ENCODE measurements around the gene ITPRIP.

The ITPRIP gene

DNA sequence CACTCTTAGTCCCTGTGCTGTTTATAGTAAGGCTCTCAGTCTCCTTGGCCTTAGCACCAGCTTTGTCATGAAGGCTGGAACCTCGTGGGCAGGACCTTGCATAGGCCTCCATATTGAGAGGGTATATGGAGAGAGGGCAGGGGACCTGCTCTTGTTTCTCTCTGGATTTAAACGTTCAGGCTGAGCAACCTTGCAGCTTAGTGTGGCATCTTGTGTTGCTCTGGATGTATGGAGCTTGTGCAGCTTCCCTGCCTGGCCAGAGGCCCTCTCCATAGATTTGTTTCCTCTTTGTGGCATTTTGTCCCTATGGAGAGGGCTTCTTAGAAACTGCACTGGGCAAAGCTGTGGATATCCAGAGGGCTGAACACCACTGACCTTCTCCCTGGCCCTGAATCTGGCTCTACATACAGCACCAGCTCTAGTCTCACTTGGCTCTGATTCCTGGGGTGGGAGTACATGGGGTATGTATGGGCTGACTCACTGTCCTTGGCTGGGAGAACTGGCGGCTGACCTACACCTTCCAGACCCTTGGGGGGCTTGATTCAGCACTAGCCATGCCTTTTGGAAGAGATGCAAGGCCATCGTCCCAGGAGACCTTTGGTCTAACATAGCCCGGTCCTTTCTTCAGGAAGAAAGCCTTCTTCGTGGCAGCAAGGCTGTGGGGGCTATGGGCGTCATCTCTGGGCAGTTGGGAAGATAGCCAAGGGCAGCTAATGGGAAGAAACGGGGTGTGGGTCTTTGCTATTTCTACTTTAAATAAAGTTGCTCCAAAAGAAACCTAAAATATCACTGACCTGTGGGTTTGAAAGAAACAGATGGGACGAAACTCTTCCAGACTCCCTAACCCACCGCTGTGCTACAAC is 30.5 kb downstream of the ITPRIP start:
- ATAC-seq (no peak), DNase-seq (no peak)

DNA sequence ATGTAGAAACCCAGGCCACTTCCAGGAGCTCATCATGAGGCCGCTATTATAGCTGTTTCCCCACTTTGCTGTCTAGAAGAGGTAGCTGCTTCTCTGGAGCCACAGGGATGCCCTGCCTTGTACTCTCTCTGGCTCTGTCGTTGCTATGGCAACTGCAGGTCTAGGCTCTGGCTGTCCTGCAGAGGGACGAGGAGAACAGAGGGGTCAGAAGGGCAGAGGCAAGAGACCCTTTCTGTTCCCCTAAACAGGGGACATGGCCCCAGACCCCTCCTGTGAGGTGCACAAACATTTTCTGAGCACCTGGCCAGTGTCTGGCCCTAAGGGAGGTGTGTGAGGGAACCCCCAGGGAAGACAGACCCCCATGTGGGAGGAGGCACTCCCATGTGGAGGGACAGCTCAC is 31.4 kb downstream of the ITPRIP start:
- ATAC-seq, result no peak

GRCh38 chr10:104304927-104305326 is 33.3 kb downstream of the ITPRIP start:
- DNase-seq (no peak), ATAC-seq (no peak)

More for the DNA sequence above, 31.4 kb downstream of the ITPRIP start:
- DNase-seq, result no peak

DNA sequence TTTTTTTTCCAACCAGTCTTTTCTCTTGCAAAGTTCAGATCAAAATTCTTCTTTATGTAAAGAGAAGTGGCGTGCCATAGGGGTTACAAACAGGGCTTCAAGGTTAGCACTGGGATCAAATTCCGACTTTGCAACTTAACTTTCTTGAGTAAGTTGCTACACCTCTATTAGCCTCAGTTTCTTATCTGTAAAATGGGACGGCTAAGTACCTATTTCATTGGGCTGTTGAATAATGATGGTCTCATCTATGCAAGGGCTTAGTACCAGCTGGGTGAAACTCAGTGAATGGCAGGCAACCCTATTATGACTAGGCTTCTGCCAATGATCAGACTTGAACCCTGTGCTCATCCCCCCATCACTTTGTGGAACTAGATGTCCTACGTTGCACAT is 33.9 kb downstream of the ITPRIP start:
- DNase-seq, result no peak
- ATAC-seq, result no peak

DNA sequence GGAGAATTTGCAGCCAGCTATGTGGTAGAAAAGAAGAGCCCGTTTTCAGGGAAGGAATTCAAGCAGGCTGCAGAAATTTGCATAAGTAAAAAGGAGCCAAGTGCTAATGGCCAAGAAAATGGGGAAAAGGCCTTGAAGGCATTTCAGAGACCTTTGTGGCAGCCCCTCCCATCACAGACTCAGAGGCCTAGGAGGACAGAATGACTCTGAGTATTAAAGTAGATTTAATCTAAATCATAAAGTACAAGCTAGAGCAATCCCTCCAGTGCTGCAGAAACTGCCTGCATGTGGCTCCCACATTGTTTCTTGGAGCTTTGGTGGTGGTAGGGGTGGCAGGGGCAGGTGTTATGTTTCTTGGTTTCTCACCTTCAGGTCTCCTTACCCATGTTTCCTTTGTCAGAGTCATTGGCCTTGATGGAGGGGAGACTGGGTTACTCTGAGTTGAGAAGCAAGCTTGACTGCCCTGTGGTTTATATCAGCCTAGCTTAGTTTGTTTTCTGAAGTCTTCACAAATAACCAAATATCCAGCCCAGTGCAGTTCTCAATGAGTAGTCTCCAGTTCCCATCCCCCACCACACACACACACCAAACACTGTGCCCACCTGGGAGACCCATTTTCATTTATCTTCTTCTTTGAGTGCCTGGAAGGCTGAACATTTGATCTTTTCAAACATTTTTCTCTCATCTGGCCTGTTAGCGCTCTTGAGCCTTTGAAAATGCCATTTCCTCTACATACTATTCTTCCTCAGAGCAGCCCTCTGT is 34.5 kb downstream of the ITPRIP start:
- no peak for DNase-seq
- no peak for ATAC-seq

- DNase-seq, result no peak
- no peak for ATAC-seq
Measured at GRCh38 chr10:104301907-104302690, 36.2 kb downstream of the ITPRIP start.

GRCh38 chr10:104300736-104301292 is 37.5 kb downstream of the ITPRIP start:
- DNase-seq (no peak), ATAC-seq (peak; percentile 28)

DNA sequence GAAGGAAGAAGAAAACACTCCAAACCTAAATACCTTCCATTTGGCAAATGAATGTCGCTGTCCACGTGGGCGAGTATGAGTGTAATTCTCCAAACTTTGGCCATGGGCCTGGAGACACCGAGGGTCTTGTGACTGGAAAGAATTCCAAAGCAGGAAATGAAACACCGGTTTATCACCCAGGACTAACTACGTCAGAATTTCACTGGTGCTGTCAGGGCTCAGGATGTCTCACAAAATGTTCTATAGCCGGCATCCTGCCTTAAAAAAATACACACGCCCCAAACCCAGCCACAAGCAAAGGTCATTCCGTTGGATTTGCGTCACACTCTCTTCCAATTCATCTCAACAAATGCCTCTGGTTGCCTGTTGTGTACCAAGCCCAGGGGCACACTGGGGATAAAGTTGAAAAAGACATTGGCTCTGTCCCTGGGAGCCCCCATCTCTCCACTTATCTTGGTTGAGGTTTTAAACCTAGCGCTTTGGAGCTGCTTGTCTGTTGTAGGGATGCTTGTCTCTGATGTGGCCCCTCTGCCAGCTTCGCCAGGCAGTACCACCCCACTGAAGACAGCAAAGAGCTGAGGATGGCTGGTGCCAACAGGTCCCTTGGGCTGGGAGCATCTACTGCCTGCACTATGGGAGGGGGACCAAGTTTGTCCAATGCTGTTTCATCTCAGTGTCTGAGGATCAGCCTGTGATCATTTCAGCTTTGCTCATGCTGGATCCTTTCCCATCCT is 38.1 kb downstream of the ITPRIP start:
- ATAC-seq, result peak; percentile 58
- DNase-seq, result no peak

GRCh38 chr10:104299031-104299904 is 39.0 kb downstream of the ITPRIP start:
- ATAC-seq, result no peak
- DNase-seq, result no peak

DNA sequence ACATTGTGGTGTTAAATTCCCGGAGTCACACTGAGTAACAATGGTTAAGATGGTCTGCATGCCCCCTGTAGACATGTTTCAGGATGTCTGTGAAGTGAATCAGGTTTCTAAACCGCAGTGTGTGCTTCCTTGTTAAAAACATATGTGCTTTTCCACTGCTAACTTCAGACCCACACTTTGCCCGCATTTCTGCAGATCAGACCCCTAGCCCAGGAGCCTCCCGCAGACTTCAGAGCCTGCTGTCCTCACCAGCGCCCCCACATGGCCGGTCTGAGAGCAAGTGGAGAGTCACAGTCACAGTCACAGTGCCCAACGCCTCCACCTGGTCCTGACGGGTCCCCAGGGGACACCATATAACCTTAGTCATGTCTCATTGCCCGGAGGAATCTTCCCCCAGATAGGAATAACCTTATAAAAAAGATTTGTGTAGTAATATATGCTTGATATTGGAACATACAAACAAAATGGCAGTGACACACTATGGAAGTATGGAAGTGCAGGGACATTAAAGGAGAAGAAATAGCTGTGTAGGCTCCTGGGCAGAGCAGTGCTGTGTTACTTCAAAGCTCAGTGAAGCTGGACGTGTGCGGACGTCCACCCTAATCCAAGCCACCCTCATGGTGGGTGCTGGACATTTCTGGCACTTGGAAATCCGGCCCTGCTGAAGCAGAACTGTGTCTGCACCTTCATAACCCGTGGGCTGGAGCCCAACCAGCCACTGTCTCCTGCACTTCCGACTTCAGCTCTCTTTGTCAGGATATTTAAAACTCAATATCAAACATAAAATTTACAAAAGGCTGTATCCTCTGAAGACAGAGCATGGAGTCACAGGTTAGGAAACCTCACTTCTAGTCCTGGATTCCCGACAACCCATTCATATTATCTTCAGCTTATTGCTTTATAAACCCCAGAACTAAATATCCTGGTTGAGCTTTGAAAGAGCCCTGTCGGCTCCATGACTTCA is 40.3 kb downstream of the ITPRIP start:
- DNase-seq, result peak; percentile 66
- ATAC-seq, result no peak

DNA sequence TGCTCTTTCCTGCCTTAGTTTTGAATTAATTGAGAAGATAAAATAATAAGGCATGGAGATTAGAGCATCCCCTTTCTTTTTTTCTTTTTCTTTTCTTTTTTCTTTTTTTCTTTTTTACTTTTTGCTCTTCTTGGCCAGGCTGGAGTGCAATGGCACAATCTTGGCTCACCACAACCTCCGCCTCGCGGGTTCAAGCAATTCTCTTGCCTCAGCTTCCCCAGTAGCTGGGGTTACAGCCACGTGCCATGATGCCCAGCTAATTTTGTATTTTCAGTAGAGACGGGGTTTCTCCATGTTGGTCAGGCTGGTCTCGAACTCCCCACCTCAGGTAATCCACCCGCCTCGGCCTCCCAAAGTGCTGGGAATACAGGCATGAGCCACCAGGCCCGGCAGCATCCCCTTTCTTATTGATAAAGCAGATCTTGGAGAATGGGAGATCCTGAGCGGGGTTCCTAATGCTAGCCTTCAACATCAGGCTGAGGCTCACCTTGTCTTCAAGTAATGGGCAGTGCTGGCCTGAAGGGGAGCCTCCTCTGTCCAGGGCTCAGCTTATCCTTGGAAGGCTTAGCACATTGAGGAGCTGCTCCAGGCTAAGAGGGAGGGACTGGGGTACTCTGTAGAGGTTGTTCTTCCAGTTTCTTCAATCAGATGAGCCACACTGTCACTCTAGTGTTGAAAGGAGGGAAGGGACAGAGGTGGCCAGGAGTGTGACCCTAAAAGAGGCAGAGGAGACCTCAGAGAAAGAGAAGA is 41.4 kb downstream of the ITPRIP start:
- DNase-seq (no peak), ATAC-seq (no peak)

GRCh38 chr10:104293781-104294321 is 44.4 kb downstream of the ITPRIP start:
- ATAC-seq (no peak), DNase-seq (no peak)

DNA sequence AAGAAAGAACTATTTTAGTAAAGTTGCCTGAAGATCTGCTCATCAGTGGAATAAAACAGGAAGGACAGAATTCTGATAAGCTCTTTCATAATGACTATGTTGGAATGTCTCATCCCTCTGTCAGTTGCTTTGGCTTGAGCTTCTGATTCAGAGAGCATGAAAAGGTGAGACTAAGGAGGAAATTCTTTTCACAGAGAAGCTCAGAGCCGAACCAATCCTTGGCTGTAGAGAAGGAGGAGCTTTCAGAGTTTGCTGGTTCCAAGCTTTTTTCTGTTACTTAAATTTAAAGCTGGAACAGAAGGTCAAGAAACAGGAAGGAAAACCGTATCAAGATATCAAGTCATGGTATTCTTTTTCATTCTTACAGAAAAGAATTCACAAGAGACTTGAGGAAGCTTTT is 45.3 kb downstream of the ITPRIP start:
- ATAC-seq (no peak), DNase-seq (no peak)

DNA sequence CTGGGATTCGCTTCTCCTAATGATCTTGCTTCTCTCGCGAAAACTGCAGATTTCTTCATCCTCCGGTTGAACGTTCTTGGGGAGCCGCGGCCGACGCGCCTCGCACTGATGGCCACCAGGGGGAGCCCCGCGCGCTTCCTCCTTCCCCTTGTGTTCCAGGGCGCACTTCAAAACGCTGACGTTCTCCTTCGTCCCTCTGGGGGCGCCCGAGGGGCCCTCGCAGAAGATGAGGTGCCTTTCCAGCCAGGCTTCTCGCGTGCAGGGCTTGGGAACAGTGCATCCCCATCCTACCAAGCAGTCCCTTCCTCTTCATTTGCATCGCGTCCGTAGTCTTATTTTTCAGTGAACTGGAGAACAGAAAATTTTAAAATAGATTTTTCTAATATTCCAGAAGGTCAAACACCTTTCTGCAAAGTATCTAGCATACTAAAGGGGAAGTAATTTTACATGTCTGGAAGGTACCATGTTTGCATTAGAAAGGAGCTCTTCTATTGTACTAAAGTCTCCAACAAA is 46.8 kb downstream of the ITPRIP start:
- ATAC-seq (peak; percentile 95), DNase-seq (peak; percentile 91)

- DNase-seq, result no peak
Measured at GRCh38 chr10:104288355-104288754, 49.9 kb downstream of the ITPRIP start.

DNA sequence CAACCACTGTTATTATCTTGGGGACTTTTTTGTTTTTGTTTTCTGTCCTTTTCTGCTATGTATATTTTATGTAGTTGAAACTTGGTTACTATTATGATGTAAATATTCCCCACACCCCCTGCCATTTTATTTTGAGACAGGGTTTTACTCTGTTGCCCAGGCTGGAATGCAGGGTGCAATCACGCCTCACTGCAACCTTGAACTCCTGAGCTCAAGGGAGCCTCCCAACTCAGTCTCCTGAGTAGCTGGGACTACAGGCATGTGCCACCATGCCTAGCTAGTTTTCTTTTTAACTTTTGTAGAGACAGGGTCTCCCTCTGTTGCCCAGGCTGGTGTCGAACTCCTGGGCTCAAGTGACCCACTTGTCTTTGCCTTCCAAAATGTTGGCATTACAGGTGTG is 51.3 kb downstream of the ITPRIP start:
- DNase-seq, result no peak
- ATAC-seq, result no peak

More at GRCh38 chr10:104288355-104288754, 49.9 kb downstream of the ITPRIP start:
- no peak for ATAC-seq

DNA sequence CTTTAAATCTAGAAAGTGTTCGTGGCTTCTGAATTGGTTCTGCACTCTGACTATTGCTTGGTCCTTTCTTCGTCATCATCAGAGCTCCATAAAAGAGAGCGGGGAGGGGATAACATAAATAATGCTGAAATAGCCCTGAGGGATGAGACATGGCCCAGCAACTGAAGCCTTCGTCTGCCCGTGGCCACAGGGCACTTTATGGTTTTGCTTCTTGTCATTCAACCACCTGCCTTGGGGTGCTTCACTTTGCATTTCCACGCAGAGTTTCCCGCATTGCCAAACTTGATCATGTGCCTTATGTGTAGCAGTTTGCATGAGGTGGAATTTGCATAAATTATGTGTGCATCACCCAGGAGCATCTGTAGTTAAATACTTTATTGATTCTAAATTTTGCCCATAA is 53.4 kb downstream of the ITPRIP start:
- DNase-seq, result no peak
- no peak for ATAC-seq

DNA sequence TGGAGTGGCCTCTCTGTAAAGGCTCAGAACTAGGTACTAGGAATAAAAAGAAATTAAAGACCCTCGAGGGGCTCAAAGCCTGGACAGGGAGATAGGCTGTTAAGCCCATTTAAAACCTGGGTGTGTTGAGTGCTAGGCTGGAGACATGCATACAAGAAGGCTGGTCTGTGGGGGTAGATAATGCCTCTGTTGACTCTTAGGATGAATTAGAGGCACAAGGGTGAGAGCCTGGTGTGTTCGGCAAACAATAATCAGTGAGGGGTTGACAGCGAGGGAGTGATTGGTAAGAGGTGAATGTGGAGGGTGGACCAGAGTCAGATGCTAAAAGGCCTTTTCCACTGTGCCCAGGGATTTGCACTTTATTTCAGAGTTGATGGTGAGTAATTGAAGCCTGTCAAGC is 56.6 kb downstream of the ITPRIP start:
- ATAC-seq (no peak), DNase-seq (no peak)
